GM13977 (cell line): Measurements from ENCODE around the gene REG4.
"Not testable (repeated sequence)": the region's sequence is repeated elsewhere in the genome, so short reads cannot be mapped to it uniquely, and the experiment has no call there.

Experiments
- DNase-seq: peaks from one replicate; pipeline ENCODE4 v3.0.0; 2012; ENCODE audit warnings: low spot score
- CTCF ChIP-seq: IDR thresholded peaks from 2 replicates; pipeline ENCODE4 v1.5.1; 2012; ENCODE audit warnings: mild to moderate bottlenecking, control low read depth; ENCODE audit not compliant: insufficient read depth; ENCODE audit errors: extremely low read depth, missing control alignments
- in situ Hi-C: fragments of 300-500 bp; cut with MboI; formaldehyde crosslinking; loops from one replicate; pipeline ENCODE4 v1.12.0; 2022; ENCODE audit warnings: low sequenced_read_pairs, low pct_unique_long_range_greater_than_20kb, mixed read lengths, inconsistent platforms; ENCODE audit not compliant: unreplicated experiment

The REG4 gene

GRCh38 chr1:119791377-119791776 lies 19.9 kb downstream of the REG4 start:
- no peak for TF ChIP-seq CTCF
- DNase-seq = no peak
- in situ Hi-C loops = no loop called here

DNA sequence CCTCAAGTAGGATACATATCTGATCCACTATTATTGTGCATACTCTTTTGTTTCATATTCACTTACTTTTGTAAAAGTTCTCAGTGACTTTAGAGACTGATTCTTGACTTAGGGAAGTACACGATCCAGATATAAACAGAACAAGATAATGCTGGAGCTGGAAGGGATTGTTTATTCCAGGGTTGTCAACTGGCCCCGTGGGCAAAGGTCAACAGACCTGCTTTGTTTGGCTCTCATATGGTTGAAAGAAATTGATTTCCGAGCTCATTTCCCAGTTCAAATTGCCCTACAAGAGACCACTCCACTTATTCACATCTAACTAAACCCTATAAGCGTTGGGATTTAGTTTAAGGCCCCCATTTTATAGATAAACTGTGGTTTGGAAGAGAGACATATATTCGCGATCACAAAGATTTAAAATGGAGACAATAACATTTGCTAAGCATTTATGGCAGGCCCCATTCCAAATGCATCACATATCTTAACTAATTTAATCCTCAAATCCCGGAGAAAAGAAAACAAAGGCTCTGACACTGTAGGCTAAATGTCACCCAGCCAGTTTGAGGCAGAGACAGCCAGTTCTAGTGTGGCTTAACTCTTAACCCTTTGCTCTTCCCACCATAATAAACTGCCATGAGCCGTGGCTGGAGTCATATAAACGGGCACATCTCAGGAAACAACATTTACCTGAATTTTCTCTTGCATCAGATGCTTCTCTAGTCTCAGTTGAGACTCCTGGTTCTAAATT lies 20.6 kb downstream of the REG4 start:
- TF ChIP-seq CTCF = no peak
- no peak for DNase-seq
- in situ Hi-C loops = no loop called here

GRCh38 chr1:119787776-119788175 lies 23.5 kb downstream of the REG4 start:
- no peak for DNase-seq
- TF ChIP-seq CTCF = no peak
- in situ Hi-C loops = no loop called here

DNA sequence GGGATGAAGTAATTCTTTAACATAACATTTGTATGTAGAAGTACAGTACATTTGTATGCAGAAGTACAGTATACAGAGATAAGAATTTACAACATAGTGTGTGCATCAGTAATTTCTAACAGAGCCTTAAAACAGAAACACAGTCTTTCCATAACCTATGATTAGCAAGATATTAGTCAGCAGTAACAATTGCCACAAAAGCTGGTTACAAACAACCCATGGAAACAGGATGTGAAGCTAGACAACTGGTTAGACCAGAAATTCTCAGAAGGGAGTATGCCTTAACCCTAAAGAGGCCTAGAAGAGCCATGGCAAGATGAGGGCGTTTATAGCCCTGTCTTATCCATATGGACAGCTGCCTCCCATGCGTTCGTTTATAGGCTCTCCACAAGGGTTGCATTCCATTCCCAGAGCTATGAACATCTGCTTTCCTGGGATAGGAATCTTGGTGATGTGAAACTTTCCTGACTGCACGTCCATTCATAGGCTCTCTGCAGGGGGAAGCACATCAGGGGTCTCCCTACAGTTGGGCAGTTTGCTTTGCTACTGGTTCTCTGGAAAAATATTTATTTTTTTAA lies 24.7 kb downstream of the REG4 start:
- in situ Hi-C loops, DNase-seq: not testable (repeated sequence)

- in situ Hi-C loops, DNase-seq: not testable (repeated sequence)
These were observed 25.2 kb downstream of the REG4 start for GRCh38 chr1:119786046-119786445.

DNA sequence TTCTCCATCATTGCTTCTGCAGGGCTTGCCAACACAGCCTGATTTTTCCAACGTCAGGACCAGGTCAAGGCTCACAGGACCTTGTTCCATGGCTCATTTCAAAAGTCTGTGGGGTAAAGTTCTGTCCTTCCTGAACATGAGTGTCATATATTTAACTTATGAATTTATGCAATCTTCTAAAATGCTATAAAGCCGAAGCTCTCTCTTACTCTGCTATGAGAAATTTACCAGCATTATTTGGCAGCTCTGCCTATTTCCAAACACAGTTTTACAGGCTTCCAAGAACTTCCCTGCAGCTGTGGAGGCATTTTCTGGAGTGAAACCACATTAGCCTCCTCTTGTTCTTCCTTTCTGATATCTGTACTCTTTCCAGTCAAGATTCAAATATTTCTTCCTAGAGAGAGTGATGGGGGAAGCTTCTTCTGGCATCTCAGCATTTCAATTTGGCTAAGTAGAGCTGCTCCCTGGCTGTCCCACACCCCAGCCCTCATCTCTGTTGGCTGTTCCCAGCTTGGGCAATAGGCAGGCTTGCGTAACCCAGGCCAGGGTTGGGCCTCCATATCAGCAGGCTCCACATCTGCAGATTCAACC lies 27.0 kb downstream of the REG4 start:
- in situ Hi-C loops = no loop called here

More for the DNA sequence above, 27.0 kb downstream of the REG4 start:
- no peak for TF ChIP-seq CTCF
- no peak for DNase-seq
